ENCODE results near the gene KCNK6. TPM values are rescaled to one million over a fixed set of nuclear protein-coding genes. Genes with fewer than 3 reads are reported as not detected.

The KCNK6 gene
- total RNA-seq, 4 donors from 2014 or later = 20.7 to 29.6 (median 25.5) TPM

DNA sequence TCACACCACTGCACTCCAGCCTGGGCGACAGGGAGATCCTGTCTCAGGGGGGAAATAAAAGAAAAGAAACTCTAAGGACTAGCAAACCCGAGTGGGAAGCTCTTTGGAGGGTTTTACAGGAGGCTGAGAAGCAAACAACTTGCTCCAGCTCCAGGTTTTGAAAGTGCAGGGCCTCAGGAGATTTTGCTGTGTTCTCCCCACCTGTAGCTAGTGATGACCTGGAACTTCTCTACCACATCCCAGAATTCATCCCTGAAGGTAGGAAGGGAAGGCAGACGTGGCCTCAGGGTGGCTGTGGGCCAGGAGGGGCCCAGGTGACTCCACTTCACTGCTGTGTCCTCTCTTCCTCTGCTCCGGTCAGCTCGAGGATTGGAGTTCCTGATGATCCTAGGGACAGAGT is 38.4 kb downstream of the KCNK6 start:
- DNase-seq (ENCODE audit: low spot score in 2 of 2) = no peak
- no peak for TF ChIP-seq POLR2A (IDR thresholded peaks at IDR 0.05)
- TF ChIP-seq, protein P1, sequence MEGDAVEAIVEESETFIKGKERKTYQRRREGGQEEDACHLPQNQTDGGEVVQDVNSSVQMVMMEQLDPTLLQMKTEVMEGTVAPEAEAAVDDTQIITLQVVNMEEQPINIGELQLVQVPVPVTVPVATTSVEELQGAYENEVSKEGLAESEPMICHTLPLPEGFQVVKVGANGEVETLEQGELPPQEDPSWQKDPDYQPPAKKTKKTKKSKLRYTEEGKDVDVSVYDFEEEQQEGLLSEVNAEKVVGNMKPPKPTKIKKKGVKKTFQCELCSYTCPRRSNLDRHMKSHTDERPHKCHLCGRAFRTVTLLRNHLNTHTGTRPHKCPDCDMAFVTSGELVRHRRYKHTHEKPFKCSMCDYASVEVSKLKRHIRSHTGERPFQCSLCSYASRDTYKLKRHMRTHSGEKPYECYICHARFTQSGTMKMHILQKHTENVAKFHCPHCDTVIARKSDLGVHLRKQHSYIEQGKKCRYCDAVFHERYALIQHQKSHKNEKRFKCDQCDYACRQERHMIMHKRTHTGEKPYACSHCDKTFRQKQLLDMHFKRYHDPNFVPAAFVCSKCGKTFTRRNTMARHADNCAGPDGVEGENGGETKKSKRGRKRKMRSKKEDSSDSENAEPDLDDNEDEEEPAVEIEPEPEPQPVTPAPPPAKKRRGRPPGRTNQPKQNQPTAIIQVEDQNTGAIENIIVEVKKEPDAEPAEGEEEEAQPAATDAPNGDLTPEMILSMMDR (IDR thresholded peaks at IDR 0.05) = no peak
- WGBS, 2 donors = 25 to 27% methylated on average over 5 of the region's 5 CpGs
- H3K4me3 ChIP-seq (ENCODE audit: low read depth, poor library complexity, severe bottlenecking) = no peak overlapping the region
- intact Hi-C loops (cut with DNase I; ENCODE audit: low total_unique reads) = no loop called here

DNA sequence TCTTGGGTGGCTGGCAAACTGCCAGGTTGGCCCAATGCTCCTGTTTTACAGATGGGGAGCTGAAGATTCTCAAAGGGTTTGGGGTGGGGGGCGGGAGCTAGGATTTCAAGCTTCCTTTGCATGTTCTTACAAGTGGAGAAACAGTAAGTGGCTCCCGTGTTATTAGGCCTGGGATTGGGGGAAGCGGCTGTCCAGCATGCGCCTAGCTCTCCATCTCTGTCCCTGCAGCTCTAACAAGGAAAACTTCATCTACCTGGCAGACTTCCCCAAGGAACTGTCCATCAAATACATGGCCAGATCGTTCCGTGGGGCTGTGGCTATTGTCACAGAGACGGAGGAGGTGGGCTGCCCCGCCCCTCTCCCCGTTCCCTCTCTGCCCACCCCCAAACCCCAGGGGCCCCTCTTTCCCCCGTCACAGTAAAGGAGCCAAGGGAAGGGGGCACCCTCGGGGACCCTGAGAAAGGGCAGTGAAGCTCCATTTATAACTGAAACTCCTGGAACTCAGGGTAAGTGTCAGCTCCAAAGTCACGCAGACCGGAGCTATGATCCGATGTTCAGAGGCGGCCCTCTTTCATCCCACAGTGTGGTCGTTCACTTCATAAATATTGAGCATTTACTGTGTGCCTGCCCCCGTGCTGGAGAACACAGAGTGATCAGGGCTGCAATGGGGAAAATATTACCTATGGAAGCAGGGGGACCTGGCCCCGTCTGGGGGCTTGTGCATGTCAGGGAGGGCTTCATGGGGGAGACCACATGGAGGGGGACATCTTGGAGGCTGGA is 39.8 kb downstream of the KCNK6 start:
- WGBS, 2 donors = 40 to 46% methylated on average over 18 of the region's 18 CpGs
- DNase-seq (ENCODE audit: low spot score in 2 of 2) = no peak
- H3K4me3 ChIP-seq (ENCODE audit: low read depth, poor library complexity, severe bottlenecking) = no peak overlapping the region
- TF ChIP-seq, protein P1 (IDR thresholded peaks at IDR 0.05) = no peak
- no peak for TF ChIP-seq POLR2A (IDR thresholded peaks at IDR 0.05)
- intact Hi-C loops (cut with DNase I; ENCODE audit: low total_unique reads) = no loop called here

DNA sequence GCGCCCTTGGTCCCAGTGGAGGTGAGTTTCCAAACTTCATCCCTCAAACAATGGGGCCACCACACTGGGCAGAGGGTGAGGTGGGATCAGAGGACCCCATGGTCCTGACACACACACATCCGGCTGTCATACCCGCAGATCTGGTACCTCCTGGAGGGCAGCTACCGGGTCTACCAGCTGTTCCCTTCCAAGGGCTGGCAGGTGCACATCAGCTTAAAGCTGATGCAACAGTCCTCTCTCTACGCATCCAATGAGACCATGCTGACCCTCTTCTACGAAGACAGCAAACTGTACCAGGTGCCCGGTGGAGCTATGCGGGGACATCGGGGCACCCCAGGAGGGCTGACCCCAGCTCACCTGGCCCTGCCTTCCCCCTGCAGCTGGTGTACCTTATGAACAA is 40.7 kb downstream of the KCNK6 start:
- no peak for DNase-seq (ENCODE audit: low spot score in 2 of 2)
- WGBS, 2 donors = 72% methylated on average over 8 to 9 of the region's 9 CpGs
- TF ChIP-seq POLR2A (IDR thresholded peaks at IDR 0.05) = no peak
- H3K4me3 ChIP-seq (ENCODE audit: low read depth, poor library complexity, severe bottlenecking) = no peak overlapping the region
- intact Hi-C loops (cut with DNase I; ENCODE audit: low total_unique reads) = no loop called here

DNA sequence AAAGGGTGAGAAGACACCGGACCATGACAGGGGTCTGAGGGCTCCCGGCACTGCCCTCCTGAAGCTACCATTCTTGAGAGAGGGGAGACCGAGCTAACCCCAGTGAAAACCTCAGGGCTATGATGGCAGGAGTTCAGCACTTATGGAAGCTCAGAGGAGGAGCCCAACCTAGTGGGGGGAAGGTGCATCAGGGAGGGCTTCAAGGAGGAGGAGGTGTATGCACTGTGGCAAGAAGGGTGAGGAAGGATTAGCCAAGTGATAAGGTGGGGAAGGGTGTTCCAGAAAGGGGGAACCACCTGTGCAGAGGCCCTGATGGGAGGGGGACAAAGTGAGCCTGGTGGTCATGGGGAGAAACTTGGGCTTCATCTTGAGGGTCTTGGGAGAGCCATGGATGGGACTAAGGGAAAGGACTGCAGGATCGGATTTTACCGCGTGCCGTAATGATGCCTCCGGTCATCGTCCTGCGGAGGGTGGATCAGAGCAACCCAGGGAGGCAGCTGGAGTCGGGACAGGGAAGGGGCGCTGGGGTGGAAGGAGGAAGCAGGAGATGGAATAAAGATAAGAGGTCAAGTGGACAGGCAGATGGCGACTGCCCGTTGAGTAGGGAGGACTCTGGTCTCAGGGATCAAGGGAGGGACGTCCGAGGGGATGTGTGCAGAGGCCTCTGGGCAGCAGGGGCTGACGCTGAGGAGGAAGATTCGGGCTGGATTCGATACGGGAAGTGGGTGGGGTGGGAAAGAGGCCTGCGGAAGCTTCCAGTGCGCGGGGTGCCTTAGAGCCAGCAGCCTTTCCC is 41.4 kb downstream of the KCNK6 start:
- TF ChIP-seq, protein P1 (IDR thresholded peaks at IDR 0.05) = no peak
- no peak for TF ChIP-seq POLR2A (IDR thresholded peaks at IDR 0.05)

DNA sequence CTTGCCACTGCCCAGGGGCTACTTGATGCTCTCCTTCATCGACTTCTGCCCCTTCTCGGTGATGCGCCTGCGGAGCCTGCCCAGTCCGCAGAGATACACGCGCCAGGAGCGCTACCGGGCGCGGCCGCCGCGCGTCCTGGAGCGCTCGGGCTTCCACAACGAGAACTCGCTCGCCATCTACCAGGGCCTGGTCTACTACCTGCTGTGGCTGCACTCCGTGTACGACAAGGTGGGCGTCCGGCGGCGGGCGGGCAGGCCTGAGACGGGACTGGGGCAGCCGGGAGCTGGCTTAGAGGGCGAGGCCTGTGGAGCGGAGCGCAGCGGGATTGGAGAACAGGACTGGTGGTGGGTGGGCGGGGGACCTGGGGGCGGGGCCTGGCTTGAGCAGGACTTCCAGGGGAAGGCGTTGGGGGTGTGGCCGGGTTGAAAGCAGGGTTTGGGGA is 42.0 kb downstream of the KCNK6 start:
- H3K4me3 ChIP-seq (ENCODE audit: low read depth, poor library complexity, severe bottlenecking) = peak overlapping the region; percentile 34
- 0% methylated on average over 19 to 36 of the region's 37 CpGs for WGBS, 2 donors
- peak; percentile 69 to 92 for DNase-seq (ENCODE audit: low spot score in 2 of 2)
- intact Hi-C loops (cut with DNase I; ENCODE audit: low total_unique reads) = no loop called here
- TF ChIP-seq, protein P1 (IDR thresholded peaks at IDR 0.05) = no peak
- TF ChIP-seq POLR2A (IDR thresholded peaks at IDR 0.05) = no peak

More for the DNA sequence above, 41.4 kb downstream of the KCNK6 start:
- no peak for DNase-seq (ENCODE audit: low spot score in 2 of 2)
- intact Hi-C loops (cut with DNase I; ENCODE audit: low total_unique reads) = no loop called here
- WGBS, 2 donors = 14 to 17% methylated on average over 23 of the region's 23 CpGs
- H3K4me3 ChIP-seq (ENCODE audit: low read depth, poor library complexity, severe bottlenecking) = peak overlapping the region; percentile 34

All from lower leg skin (tissue), 4 donors.